ENCODE results near the gene VPS41.

VPS41 gene

GRCh38 chr7:38716397-38716796 is 192.6 kb downstream of the VPS41 start:
- DNase-seq, result no peak

- no peak for DNase-seq
Observed at GRCh38 chr7:38709123-38709522, 199.9 kb downstream of the VPS41 start.

GRCh38 chr7:38704751-38705150 is 204.2 kb downstream of the VPS41 start:
- no peak for DNase-seq

- DNase-seq, result no peak
Observed at GRCh38 chr7:38704041-38704547, 204.9 kb downstream of the VPS41 start.

GRCh38 chr7:38703093-38703492 is 205.9 kb downstream of the VPS41 start:
- DNase-seq, result no peak

- no peak for DNase-seq
Observed at GRCh38 chr7:38702002-38702535, 206.9 kb downstream of the VPS41 start.

- no peak for DNase-seq
Observed at GRCh38 chr7:38700116-38700515, 208.9 kb downstream of the VPS41 start.

- no peak for DNase-seq
Observed at GRCh38 chr7:38699471-38699870, 209.5 kb downstream of the VPS41 start.

- no peak for DNase-seq
Observed at GRCh38 chr7:38694326-38694725, 214.7 kb downstream of the VPS41 start.

- no peak for DNase-seq
Observed at GRCh38 chr7:38686888-38687287, 222.1 kb downstream of the VPS41 start.

- no peak for DNase-seq
Observed at GRCh38 chr7:38685851-38686250, 223.1 kb downstream of the VPS41 start.

- DNase-seq, result peak; percentile 66
Observed at GRCh38 chr7:38682606-38683005, 226.4 kb downstream of the VPS41 start.

GRCh38 chr7:38681882-38682281 is 227.1 kb downstream of the VPS41 start:
- DNase-seq, result peak; percentile 94

GRCh38 chr7:38679419-38679818 is 229.6 kb downstream of the VPS41 start:
- DNase-seq, result no peak

- no peak for DNase-seq
Observed at GRCh38 chr7:38678698-38679054, 230.3 kb downstream of the VPS41 start.

GRCh38 chr7:38677981-38678697 is 230.9 kb downstream of the VPS41 start:
- DNase-seq, result no peak

- DNase-seq, result peak; percentile 71
Observed at GRCh38 chr7:38675494-38676106, 233.4 kb downstream of the VPS41 start.

GRCh38 chr7:38674513-38674912 is 234.5 kb downstream of the VPS41 start:
- DNase-seq, result no peak

- DNase-seq, result no peak
Observed at GRCh38 chr7:38673795-38674194, 235.2 kb downstream of the VPS41 start.
